Measurements from ENCODE around the gene CMC4.

- TF ChIP-seq CTCF (IDR thresholded peaks at IDR 0.05) = no peak
- no peak for TF ChIP-seq POLR2AphosphoS5 (IDR thresholded peaks at IDR 0.05; ENCODE audit: insufficient read depth in 1 of 2, low read depth in 1 of 2)
- TF ChIP-seq POLR2A (IDR thresholded peaks at IDR 0.05) = no peak
These were observed 1.5 kb downstream of the CMC4 start for GRCh38 chrX:155069414-155069813.
